GM21423 (cell line): ENCODE data around the gene PDCD6IP.
"Not testable (repeated sequence)": the region's sequence is repeated elsewhere in the genome, so short reads cannot be mapped to it uniquely, and the experiment has no call there.

Experiments
- ATAC-seq: cut with Tn5 transposase; IDR thresholded peaks from one replicate; pipeline ENCODE4 v1.9.1; 2021; ENCODE audit warnings: mild to moderate bottlenecking, moderate library complexity; ENCODE audit not compliant: unreplicated experiment

The PDCD6IP gene

GRCh38 chr3:33792167-33792892 lies 6.1 kb upstream of the PDCD6IP start:
- ATAC-seq: no peak

- ATAC-seq: no peak
These were observed 3.3 kb upstream of the PDCD6IP start for GRCh38 chr3:33795131-33795530.

- no peak for ATAC-seq
These were observed 2.4 kb upstream of the PDCD6IP start for GRCh38 chr3:33795856-33796536.

GRCh38 chr3:33798113-33798417 lies 365 bp upstream of the PDCD6IP start:
- peak; percentile 44 for ATAC-seq

- ATAC-seq: no peak
These were observed 747 bp downstream of the PDCD6IP start for GRCh38 chr3:33799202-33799551.

GRCh38 chr3:33803252-33803651 lies 4.8 kb downstream of the PDCD6IP start:
- no peak for ATAC-seq

- no peak for ATAC-seq
These were observed 5.6 kb downstream of the PDCD6IP start for GRCh38 chr3:33803894-33804526.

GRCh38 chr3:33807191-33807590 lies 8.8 kb downstream of the PDCD6IP start:
- no peak for ATAC-seq

- ATAC-seq: no peak
These were observed 10.1 kb downstream of the PDCD6IP start for GRCh38 chr3:33808559-33808958.

GRCh38 chr3:33810545-33810944 lies 12.1 kb downstream of the PDCD6IP start:
- no peak for ATAC-seq

- no peak for ATAC-seq
These were observed 23.6 kb downstream of the PDCD6IP start for GRCh38 chr3:33821989-33822388.

GRCh38 chr3:33823821-33824220 lies 25.4 kb downstream of the PDCD6IP start:
- no peak for ATAC-seq

GRCh38 chr3:33825111-33825510 lies 26.7 kb downstream of the PDCD6IP start:
- no peak for ATAC-seq

- ATAC-seq: no peak
These were observed 27.8 kb downstream of the PDCD6IP start for GRCh38 chr3:33826206-33826605.

- ATAC-seq: no peak
These were observed 28.3 kb downstream of the PDCD6IP start for GRCh38 chr3:33826688-33827087.

GRCh38 chr3:33829720-33830119 lies 31.3 kb downstream of the PDCD6IP start:
- no peak for ATAC-seq

GRCh38 chr3:33831053-33831452 lies 32.6 kb downstream of the PDCD6IP start:
- ATAC-seq: no peak

GRCh38 chr3:33833408-33834095 lies 35.1 kb downstream of the PDCD6IP start:
- no peak for ATAC-seq

GRCh38 chr3:33834096-33834453 lies 35.6 kb downstream of the PDCD6IP start:
- no peak for ATAC-seq

GRCh38 chr3:33837182-33837581 lies 38.8 kb downstream of the PDCD6IP start:
- not testable (repeated sequence) for ATAC-seq

GRCh38 chr3:33839283-33839682 lies 40.9 kb downstream of the PDCD6IP start:
- no peak for ATAC-seq

- ATAC-seq: no peak
These were observed 41.7 kb downstream of the PDCD6IP start for GRCh38 chr3:33840179-33840578.
